ENCODE results near the gene TC2N. TPM values are rescaled to one million over a fixed set of nuclear protein-coding genes. Genes with fewer than 3 reads are reported as not detected.

TC2N gene
- total and polyA plus RNA-seq, 2 of the 4 experiments (the other 2 are of a cell fraction): 0.03 to 0.18 TPM

DNA sequence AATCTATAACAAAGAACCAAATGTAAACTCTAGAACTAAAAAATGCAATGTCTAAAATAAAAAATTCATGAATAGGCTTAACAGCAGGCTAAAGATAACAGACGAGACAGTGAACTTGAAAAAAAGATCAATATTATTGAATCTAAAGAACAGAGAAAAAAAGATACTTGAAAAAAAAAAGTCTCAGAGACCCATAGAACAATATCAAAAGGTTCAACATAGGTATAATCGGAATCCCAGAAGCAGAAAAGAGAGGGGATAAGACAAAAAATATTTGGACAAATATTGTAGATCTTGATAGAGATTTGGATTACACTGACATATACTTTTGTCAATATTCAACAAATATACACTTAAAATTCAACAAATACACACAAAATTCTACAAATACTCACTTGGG, 56.6 kb downstream of the TC2N start:
- Histone ChIP-seq H3K79me1 (ENCODE audit: low read depth in 1 of 2, low read length in 2 of 2) (no peaks in the 10 kb centered on the region), H3K9me3 (ENCODE audit: control insufficient read depth, insufficient read depth, low read length) (peaks cover 6% of the 10 kb centered on the region), H3K36me3 (ENCODE audit: control insufficient read depth, insufficient read depth, low read length) (no peaks in the 10 kb centered on the region), H3K9ac (ENCODE audit: low read depth, low read length) (no peak overlapping the region), H2BK20ac (ENCODE audit: low read depth, low read length) (no peak overlapping the region), H3K18ac (ENCODE audit: low read depth, low read length) (no peak overlapping the region), H3K4ac (ENCODE audit: low read depth, low read length) (no peak overlapping the region), H2AK5ac (ENCODE audit: low read depth, low read length) (no peak overlapping the region), H3K4me1 (ENCODE audit: control insufficient read depth, insufficient read depth, low read length) (no peaks in the 10 kb centered on the region), H4K20me1 (ENCODE audit: insufficient read depth, low read length) (no peaks in the 10 kb centered on the region), H4K91ac (ENCODE audit: insufficient read depth, low read depth, low read length) (no peak overlapping the region), H4K8ac (ENCODE audit: low read depth in 2 of 2, low read length in 2 of 2) (no peak overlapping the region), H3K14ac (replicated peaks; ENCODE audit: low read depth, low read length) (no peak overlapping the region), H3K27ac (ENCODE audit: insufficient read depth, low read length) (no peak overlapping the region), H3K4me3 (ENCODE audit: insufficient read depth, low read depth, low read length) (no peak overlapping the region), H4K5ac (ENCODE audit: low read depth, low read length) (no peak overlapping the region), H2AFZ (replicated peaks; ENCODE audit: low read length, poor library complexity) (no peak overlapping the region), H2AK9ac (replicated peaks; ENCODE audit: low read depth, low read length, poor library complexity) (no peak overlapping the region), H3K9me1 (ENCODE audit: insufficient read depth, low read length) (no peaks in the 10 kb centered on the region), H3K23ac (ENCODE audit: low read depth, low read length) (no peak overlapping the region), H3K56ac (ENCODE audit: extremely low read depth, insufficient read depth, low read length) (no peak overlapping the region), H2BK120ac (ENCODE audit: low read depth, low read length) (no peak overlapping the region), H3K4me2 (ENCODE audit: low read depth, low read length) (no peak overlapping the region), H3K27me3 (ENCODE audit: control insufficient read depth, insufficient read depth, low read length) (no peaks in the 10 kb centered on the region), H2BK15ac (ENCODE audit: low read depth, low read length) (no peak overlapping the region), H2BK5ac (ENCODE audit: low read depth, low read length, poor library complexity, severe bottlenecking) (no peak overlapping the region)
- BruUV-seq (replicated peaks): no TSS peak
- TF ChIP-seq NFE2L2 (IDR thresholded peaks at IDR 0.05; ENCODE audit: low read depth, low read length): no peak
- no peak for TF ChIP-seq CHD1 (IDR thresholded peaks at IDR 0.05; ENCODE audit: low read depth, low read length)
- TF ChIP-seq BHLHE40 (IDR thresholded peaks at IDR 0.05; ENCODE audit: low read depth, low read length): no peak
- TF ChIP-seq, protein P1, sequence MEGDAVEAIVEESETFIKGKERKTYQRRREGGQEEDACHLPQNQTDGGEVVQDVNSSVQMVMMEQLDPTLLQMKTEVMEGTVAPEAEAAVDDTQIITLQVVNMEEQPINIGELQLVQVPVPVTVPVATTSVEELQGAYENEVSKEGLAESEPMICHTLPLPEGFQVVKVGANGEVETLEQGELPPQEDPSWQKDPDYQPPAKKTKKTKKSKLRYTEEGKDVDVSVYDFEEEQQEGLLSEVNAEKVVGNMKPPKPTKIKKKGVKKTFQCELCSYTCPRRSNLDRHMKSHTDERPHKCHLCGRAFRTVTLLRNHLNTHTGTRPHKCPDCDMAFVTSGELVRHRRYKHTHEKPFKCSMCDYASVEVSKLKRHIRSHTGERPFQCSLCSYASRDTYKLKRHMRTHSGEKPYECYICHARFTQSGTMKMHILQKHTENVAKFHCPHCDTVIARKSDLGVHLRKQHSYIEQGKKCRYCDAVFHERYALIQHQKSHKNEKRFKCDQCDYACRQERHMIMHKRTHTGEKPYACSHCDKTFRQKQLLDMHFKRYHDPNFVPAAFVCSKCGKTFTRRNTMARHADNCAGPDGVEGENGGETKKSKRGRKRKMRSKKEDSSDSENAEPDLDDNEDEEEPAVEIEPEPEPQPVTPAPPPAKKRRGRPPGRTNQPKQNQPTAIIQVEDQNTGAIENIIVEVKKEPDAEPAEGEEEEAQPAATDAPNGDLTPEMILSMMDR (conservative IDR thresholded peaks at IDR 0.05; ENCODE audit: low read depth, low read length): no peak
- no peak for TF ChIP-seq RCOR1 (IDR thresholded peaks at IDR 0.05; ENCODE audit: insufficient replicate concordance, low read length)
- TF ChIP-seq RAD21 (IDR thresholded peaks at IDR 0.05; ENCODE audit: low read length): no peak
- TF ChIP-seq MXI1 (IDR thresholded peaks at IDR 0.05; ENCODE audit: borderline replicate concordance, low read depth, low read length): no peak
- no peak for TF ChIP-seq MAFK (IDR thresholded peaks at IDR 0.05; ENCODE audit: low read depth, low read length)
- no peak for TF ChIP-seq CEBPB (IDR thresholded peaks at IDR 0.05; ENCODE audit: low read depth, low read length)
- TF ChIP-seq MAZ (IDR thresholded peaks at IDR 0.05; ENCODE audit: borderline replicate concordance, low read depth, low read length): no peak
- TF ChIP-seq, protein P2, sequence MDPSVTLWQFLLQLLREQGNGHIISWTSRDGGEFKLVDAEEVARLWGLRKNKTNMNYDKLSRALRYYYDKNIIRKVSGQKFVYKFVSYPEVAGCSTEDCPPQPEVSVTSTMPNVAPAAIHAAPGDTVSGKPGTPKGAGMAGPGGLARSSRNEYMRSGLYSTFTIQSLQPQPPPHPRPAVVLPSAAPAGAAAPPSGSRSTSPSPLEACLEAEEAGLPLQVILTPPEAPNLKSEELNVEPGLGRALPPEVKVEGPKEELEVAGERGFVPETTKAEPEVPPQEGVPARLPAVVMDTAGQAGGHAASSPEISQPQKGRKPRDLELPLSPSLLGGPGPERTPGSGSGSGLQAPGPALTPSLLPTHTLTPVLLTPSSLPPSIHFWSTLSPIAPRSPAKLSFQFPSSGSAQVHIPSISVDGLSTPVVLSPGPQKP (IDR thresholded peaks at IDR 0.05; ENCODE audit: borderline replicate concordance, low read depth, low read length): no peak
- no peak for TF ChIP-seq POLR2A (IDR thresholded peaks at IDR 0.05; ENCODE audit: low read depth, low read length)
- no peak for TF ChIP-seq FOS (IDR thresholded peaks at IDR 0.05; ENCODE audit: low read depth, low read length)
- no peak for TF ChIP-seq SMC3 (IDR thresholded peaks at IDR 0.05; ENCODE audit: low read depth, low read length)
- TF ChIP-seq RFX5 (IDR thresholded peaks at IDR 0.05; ENCODE audit: low read depth, low read length): no peak
- TF ChIP-seq, protein P3, sequence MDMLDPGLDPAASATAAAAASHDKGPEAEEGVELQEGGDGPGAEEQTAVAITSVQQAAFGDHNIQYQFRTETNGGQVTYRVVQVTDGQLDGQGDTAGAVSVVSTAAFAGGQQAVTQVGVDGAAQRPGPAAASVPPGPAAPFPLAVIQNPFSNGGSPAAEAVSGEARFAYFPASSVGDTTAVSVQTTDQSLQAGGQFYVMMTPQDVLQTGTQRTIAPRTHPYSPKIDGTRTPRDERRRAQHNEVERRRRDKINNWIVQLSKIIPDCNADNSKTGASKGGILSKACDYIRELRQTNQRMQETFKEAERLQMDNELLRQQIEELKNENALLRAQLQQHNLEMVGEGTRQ (IDR thresholded peaks at IDR 0.05; ENCODE audit: low read depth, low read length): no peak
- intact Hi-C loops (cut with micrococcal nuclease): no loop called here
- DNase-seq: no peak
- ChIA-PET CTCF (interaction anchor here (0.5 kb wide), 1 partner anchor 939 kb away, joined by 3 read pairs; no protein-coding TSS in a partner anchor), POLR2A (ENCODE audit: unreplicated experiment) (no interaction called here)
- whole genome bisulfite sequencing, 2 experiments (ENCODE audit: extremely low coverage in 2 of 2, insufficient read length in 1 of 2): no CpG with 5 or more reads among the region's 2 CpGs
- no peak for ATAC-seq (ENCODE audit: low read depth)
- in situ Hi-C loops (cut with MboI; ENCODE audit: low sequenced_read_pairs): no loop called here
- dilution Hi-C loops (cut with HindIII; ENCODE audit: low sequenced_read_pairs, unreplicated experiment): no loop called here
